Measurements from ENCODE around the gene CCNL2.
"Not testable (repeated sequence)": the region's sequence is repeated elsewhere in the genome, so short reads cannot be mapped to it uniquely, and the experiment has no call there.

Gene CCNL2

GRCh38 chr1:1432274-1432950 lies 33.3 kb upstream of the CCNL2 start:
- DNase-seq: no peak

GRCh38 chr1:1431845-1432273 lies 32.7 kb upstream of the CCNL2 start:
- DNase-seq: peak; percentile 55

- peak; percentile 74 for DNase-seq
Observed at GRCh38 chr1:1430992-1431844, 32.1 kb upstream of the CCNL2 start.

- peak; percentile 97 for DNase-seq
Observed at GRCh38 chr1:1430114-1430982, 31.2 kb upstream of the CCNL2 start.

GRCh38 chr1:1429671-1430073 lies 30.5 kb upstream of the CCNL2 start:
- DNase-seq: no peak

- DNase-seq: not testable (repeated sequence)
Observed at GRCh38 chr1:1428967-1429366, 29.8 kb upstream of the CCNL2 start.

GRCh38 chr1:1428174-1428573 lies 29.0 kb upstream of the CCNL2 start:
- peak; percentile 57 for DNase-seq

- DNase-seq: peak; percentile 46
Observed at GRCh38 chr1:1427820-1428148, 28.6 kb upstream of the CCNL2 start.

- peak; percentile 99 for DNase-seq
Observed at GRCh38 chr1:1427106-1427819, 28.1 kb upstream of the CCNL2 start.

- no peak for DNase-seq
Observed at GRCh38 chr1:1426496-1427105, 27.5 kb upstream of the CCNL2 start.

- DNase-seq: no peak
Observed at GRCh38 chr1:1425753-1426495, 26.8 kb upstream of the CCNL2 start.

GRCh38 chr1:1425426-1425752 lies 26.3 kb upstream of the CCNL2 start:
- DNase-seq: no peak

- DNase-seq: no peak
Observed at GRCh38 chr1:1424707-1425106, 25.6 kb upstream of the CCNL2 start.

GRCh38 chr1:1423245-1423597 lies 24.1 kb upstream of the CCNL2 start:
- no peak for DNase-seq

GRCh38 chr1:1422465-1423244 lies 23.5 kb upstream of the CCNL2 start:
- DNase-seq: peak; percentile 38

GRCh38 chr1:1421907-1422464 lies 22.9 kb upstream of the CCNL2 start:
- no peak for DNase-seq

GRCh38 chr1:1421147-1421906 lies 22.2 kb upstream of the CCNL2 start, which contains the start of gene ANKRD65:
ANKRD65 (minus strand) TSS chr1:1421276; CDS start chr1:1421005, 271 bp downstream.
- peak; percentile 97 for DNase-seq

- DNase-seq: peak; percentile 78
Observed at GRCh38 chr1:1420654-1421141, 21.6 kb upstream of the CCNL2 start.
